ENCODE measurements around the gene USH2A.

Gene USH2A

GRCh38 chr1:216270086-216270773, 153.0 kb downstream of the USH2A start:
- Mint-ChIP-seq H3K4me3 (no peak overlapping the region), H3K36me3 (ENCODE audit: low read depth) (no peaks in the 10 kb centered on the region), H3K4me1 (ENCODE audit: low read depth) (no peaks in the 10 kb centered on the region), H3K27ac (no peak overlapping the region), H3K9me3 (peaks cover 7% of the 10 kb centered on the region), H3K27me3 (no peaks in the 10 kb centered on the region)
- no peak for DNase-seq

- Mint-ChIP-seq H3K9me3 (peaks cover 22% of the 10 kb centered on the region), H3K27ac (no peak overlapping the region), H3K36me3 (ENCODE audit: low read depth) (no peaks in the 10 kb centered on the region), H3K4me3 (no peak overlapping the region), H3K27me3 (no peaks in the 10 kb centered on the region), H3K4me1 (ENCODE audit: low read depth) (no peaks in the 10 kb centered on the region)
- no peak for DNase-seq
These were observed 161.6 kb downstream of the USH2A start for GRCh38 chr1:216261631-216262030.

GRCh38 chr1:216258856-216259255, 164.4 kb downstream of the USH2A start:
- no peak for DNase-seq
- Mint-ChIP-seq H3K36me3 (ENCODE audit: low read depth) (no peaks in the 10 kb centered on the region), H3K27ac (no peak overlapping the region), H3K4me1 (ENCODE audit: low read depth) (no peaks in the 10 kb centered on the region), H3K4me3 (no peak overlapping the region), H3K9me3 (peaks cover 30% of the 10 kb centered on the region), H3K27me3 (no peaks in the 10 kb centered on the region)

- H3K4me1 Mint-ChIP-seq (ENCODE audit: low read depth), result no peaks in the 10 kb centered on the region
- no peak for DNase-seq
- H3K4me3 Mint-ChIP-seq, result no peak overlapping the region
- no peak overlapping the region for H3K27ac Mint-ChIP-seq
- H3K27me3 Mint-ChIP-seq, result no peaks in the 10 kb centered on the region
- peaks cover 32% of the 10 kb centered on the region for H3K9me3 Mint-ChIP-seq
- H3K36me3 Mint-ChIP-seq (ENCODE audit: low read depth), result no peaks in the 10 kb centered on the region
These were observed 164.9 kb downstream of the USH2A start for GRCh38 chr1:216258386-216258785.

- H3K9me3 Mint-ChIP-seq, result peaks cover 19% of the 10 kb centered on the region
- H3K27ac Mint-ChIP-seq, result no peak overlapping the region
- no peaks in the 10 kb centered on the region for H3K4me1 Mint-ChIP-seq (ENCODE audit: low read depth)
- no peaks in the 10 kb centered on the region for H3K36me3 Mint-ChIP-seq (ENCODE audit: low read depth)
- H3K4me3 Mint-ChIP-seq, result no peak overlapping the region
- no peak for DNase-seq
- no peaks in the 10 kb centered on the region for H3K27me3 Mint-ChIP-seq
These were observed 172.4 kb downstream of the USH2A start for GRCh38 chr1:216250861-216251260.

GRCh38 chr1:216248628-216249027, 174.6 kb downstream of the USH2A start:
- H3K4me1 Mint-ChIP-seq (ENCODE audit: low read depth), result no peaks in the 10 kb centered on the region
- H3K4me3 Mint-ChIP-seq, result no peak overlapping the region
- no peak overlapping the region for H3K27ac Mint-ChIP-seq
- no peaks in the 10 kb centered on the region for H3K27me3 Mint-ChIP-seq
- peaks cover 7% of the 10 kb centered on the region for H3K9me3 Mint-ChIP-seq
- no peaks in the 10 kb centered on the region for H3K36me3 Mint-ChIP-seq (ENCODE audit: low read depth)
- no peak for DNase-seq

- no peaks in the 10 kb centered on the region for H3K27me3 Mint-ChIP-seq
- H3K9me3 Mint-ChIP-seq, result peaks cover 4% of the 10 kb centered on the region
- DNase-seq, result no peak
- no peaks in the 10 kb centered on the region for H3K4me1 Mint-ChIP-seq (ENCODE audit: low read depth)
- no peak overlapping the region for H3K27ac Mint-ChIP-seq
- no peak overlapping the region for H3K4me3 Mint-ChIP-seq
- no peaks in the 10 kb centered on the region for H3K36me3 Mint-ChIP-seq (ENCODE audit: low read depth)
These were observed 175.3 kb downstream of the USH2A start for GRCh38 chr1:216247937-216248336.

GRCh38 chr1:216246577-216247203, 176.6 kb downstream of the USH2A start:
- H3K27ac Mint-ChIP-seq, result no peak overlapping the region
- H3K4me3 Mint-ChIP-seq, result no peak overlapping the region
- H3K9me3 Mint-ChIP-seq, result peaks cover 4% of the 10 kb centered on the region
- H3K36me3 Mint-ChIP-seq (ENCODE audit: low read depth), result no peaks in the 10 kb centered on the region
- no peaks in the 10 kb centered on the region for H3K4me1 Mint-ChIP-seq (ENCODE audit: low read depth)
- DNase-seq, result no peak
- no peaks in the 10 kb centered on the region for H3K27me3 Mint-ChIP-seq

- DNase-seq, result no peak
- Mint-ChIP-seq H3K9me3 (no peaks in the 10 kb centered on the region), H3K36me3 (ENCODE audit: low read depth) (no peaks in the 10 kb centered on the region), H3K27me3 (no peaks in the 10 kb centered on the region), H3K4me3 (no peak overlapping the region), H3K27ac (no peak overlapping the region), H3K4me1 (ENCODE audit: low read depth) (no peaks in the 10 kb centered on the region)
These were observed 184.4 kb downstream of the USH2A start for GRCh38 chr1:216238844-216239243.

GRCh38 chr1:216237927-216238542, 185.2 kb downstream of the USH2A start:
- H3K9me3 Mint-ChIP-seq, result no peaks in the 10 kb centered on the region
- no peak overlapping the region for H3K4me3 Mint-ChIP-seq
- H3K4me1 Mint-ChIP-seq (ENCODE audit: low read depth), result no peaks in the 10 kb centered on the region
- H3K27me3 Mint-ChIP-seq, result no peaks in the 10 kb centered on the region
- no peaks in the 10 kb centered on the region for H3K36me3 Mint-ChIP-seq (ENCODE audit: low read depth)
- DNase-seq, result no peak
- H3K27ac Mint-ChIP-seq, result no peak overlapping the region

- no peak for DNase-seq
- no peak overlapping the region for H3K4me3 Mint-ChIP-seq
- H3K27ac Mint-ChIP-seq, result no peak overlapping the region
- H3K4me1 Mint-ChIP-seq (ENCODE audit: low read depth), result peaks cover 2% of the 10 kb centered on the region
- H3K27me3 Mint-ChIP-seq, result no peaks in the 10 kb centered on the region
- no peaks in the 10 kb centered on the region for H3K36me3 Mint-ChIP-seq (ENCODE audit: low read depth)
- peaks cover 7% of the 10 kb centered on the region for H3K9me3 Mint-ChIP-seq
These were observed 199.0 kb downstream of the USH2A start for GRCh38 chr1:216224233-216224632.

GRCh38 chr1:216223486-216223885, 199.8 kb downstream of the USH2A start:
- no peak for DNase-seq
- no peaks in the 10 kb centered on the region for H3K27me3 Mint-ChIP-seq
- H3K4me3 Mint-ChIP-seq, result no peak overlapping the region
- H3K4me1 Mint-ChIP-seq (ENCODE audit: low read depth), result peaks cover 2% of the 10 kb centered on the region
- no peaks in the 10 kb centered on the region for H3K36me3 Mint-ChIP-seq (ENCODE audit: low read depth)
- H3K9me3 Mint-ChIP-seq, result peaks cover 6% of the 10 kb centered on the region
- H3K27ac Mint-ChIP-seq, result no peak overlapping the region

- no peak overlapping the region for H3K4me3 Mint-ChIP-seq
- H3K27me3 Mint-ChIP-seq, result no peaks in the 10 kb centered on the region
- peaks cover 2% of the 10 kb centered on the region for H3K4me1 Mint-ChIP-seq (ENCODE audit: low read depth)
These were observed 201.0 kb downstream of the USH2A start for GRCh38 chr1:216222288-216222687.

GRCh38 chr1:216221260-216221700, 202.0 kb downstream of the USH2A start:
- Mint-ChIP-seq H3K36me3 (ENCODE audit: low read depth) (no peaks in the 10 kb centered on the region), H3K4me3 (peak overlapping the region; percentile 28), H3K27ac (no peak overlapping the region), H3K27me3 (no peaks in the 10 kb centered on the region), H3K4me1 (ENCODE audit: low read depth) (peaks cover 2% of the 10 kb centered on the region), H3K9me3 (no peaks in the 10 kb centered on the region)
- no peak for DNase-seq

More at GRCh38 chr1:216222288-216222687, 201.0 kb downstream of the USH2A start:
- Mint-ChIP-seq H3K36me3 (ENCODE audit: low read depth) (no peaks in the 10 kb centered on the region), H3K9me3 (no peaks in the 10 kb centered on the region), H3K27ac (no peak overlapping the region)
- DNase-seq, result no peak

- DNase-seq, result no peak
- H3K27me3 Mint-ChIP-seq, result no peaks in the 10 kb centered on the region
- H3K9me3 Mint-ChIP-seq, result no peaks in the 10 kb centered on the region
- no peak overlapping the region for H3K4me3 Mint-ChIP-seq
- no peaks in the 10 kb centered on the region for H3K36me3 Mint-ChIP-seq (ENCODE audit: low read depth)
- peaks cover 1% of the 10 kb centered on the region for H3K4me1 Mint-ChIP-seq (ENCODE audit: low read depth)
- no peak overlapping the region for H3K27ac Mint-ChIP-seq
These were observed 206.9 kb downstream of the USH2A start for GRCh38 chr1:216216305-216216704.
